HG03108 (cell line): Measurements from ENCODE around the gene MED14.
A peak's percentile ranks its signal among the peaks of the same experiment; 100 is the strongest.
"Not testable (repeated sequence)": the region's sequence is repeated elsewhere in the genome, so short reads cannot be mapped to it uniquely, and the experiment has no call there.

Experiments
- ATAC-seq: cut with Tn5 transposase; IDR thresholded peaks from one replicate; pipeline ENCODE4 v1.9.1; 2021; ENCODE audit warnings: moderate library complexity; ENCODE audit not compliant: unreplicated experiment

MED14 gene

DNA sequence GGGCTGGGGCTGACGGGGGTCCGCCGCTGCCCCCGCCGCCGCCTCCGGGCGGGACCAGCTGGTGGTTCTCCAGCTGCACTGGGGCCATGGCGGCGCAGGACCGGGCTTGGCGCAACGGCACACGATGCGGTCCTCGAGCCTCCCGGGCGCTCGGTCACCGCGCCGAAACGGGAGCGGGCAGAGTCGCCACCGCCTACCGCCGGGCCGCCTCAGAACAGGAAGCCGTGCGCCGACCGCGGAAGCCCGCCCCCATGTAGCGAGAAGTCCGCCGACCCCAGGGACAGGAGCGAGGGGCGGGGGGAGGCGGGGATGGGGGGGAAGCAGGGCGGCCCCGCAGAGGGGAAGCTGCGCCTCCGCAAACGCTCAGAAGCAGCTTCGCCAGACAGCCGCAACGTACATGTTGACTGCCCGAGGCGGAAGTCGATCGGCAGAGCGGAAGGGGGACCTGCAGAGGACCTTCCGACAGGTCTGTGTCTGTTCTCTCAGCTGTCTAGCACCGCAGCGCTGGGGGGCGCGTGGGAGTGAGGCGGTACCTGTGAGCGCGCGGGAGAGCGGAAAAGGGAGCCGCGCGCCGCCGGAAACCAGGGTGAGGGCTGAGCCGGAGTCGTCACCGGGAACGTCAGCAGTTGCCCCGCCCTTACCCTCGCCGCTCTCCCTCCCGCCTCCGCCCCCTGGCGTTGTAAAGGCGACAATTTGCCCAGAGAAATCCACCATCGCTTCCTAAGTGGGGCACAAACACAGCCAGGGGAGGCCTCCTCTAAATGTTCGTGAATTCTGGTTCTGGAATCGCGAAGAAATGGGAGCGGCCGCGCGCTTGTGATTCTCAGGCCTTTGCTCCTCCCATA is at the start of gene MED14:
MED14 (minus strand) TSS at position 218 of the 845 bp plus-strand sequence; CDS start at position 88, 130 bp downstream.
- ATAC-seq: peak; percentile 83

DNA sequence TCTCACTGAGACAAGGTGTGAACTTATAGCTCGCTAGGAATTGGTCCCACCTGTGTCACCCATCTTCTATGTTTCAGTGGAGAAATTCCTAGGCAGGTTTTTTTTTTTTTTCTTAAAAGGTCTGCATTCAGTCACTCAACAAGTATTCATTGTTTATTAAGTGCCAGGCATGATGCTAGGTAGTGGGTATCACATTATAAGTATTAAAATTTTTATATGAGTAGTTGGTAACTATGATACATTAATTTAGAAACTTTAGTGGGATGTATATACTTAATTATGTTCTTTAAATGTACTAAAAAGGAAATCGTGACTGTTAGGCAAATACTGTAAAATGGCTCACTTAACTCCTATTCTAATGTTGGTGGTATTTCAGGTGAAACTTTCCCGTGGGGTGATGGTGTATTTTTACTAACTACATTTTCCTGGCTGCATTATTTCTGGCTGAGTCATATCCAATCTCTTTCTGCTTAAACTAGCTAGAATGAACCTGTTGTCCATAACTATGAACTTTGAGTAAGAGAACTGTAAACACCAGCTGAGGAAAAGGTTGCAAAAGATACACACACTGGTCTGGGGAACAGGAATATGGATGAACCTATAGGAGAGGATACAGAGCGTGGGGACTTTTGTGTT is 49.3 kb upstream of the MED14 start:
- no peak for ATAC-seq

DNA sequence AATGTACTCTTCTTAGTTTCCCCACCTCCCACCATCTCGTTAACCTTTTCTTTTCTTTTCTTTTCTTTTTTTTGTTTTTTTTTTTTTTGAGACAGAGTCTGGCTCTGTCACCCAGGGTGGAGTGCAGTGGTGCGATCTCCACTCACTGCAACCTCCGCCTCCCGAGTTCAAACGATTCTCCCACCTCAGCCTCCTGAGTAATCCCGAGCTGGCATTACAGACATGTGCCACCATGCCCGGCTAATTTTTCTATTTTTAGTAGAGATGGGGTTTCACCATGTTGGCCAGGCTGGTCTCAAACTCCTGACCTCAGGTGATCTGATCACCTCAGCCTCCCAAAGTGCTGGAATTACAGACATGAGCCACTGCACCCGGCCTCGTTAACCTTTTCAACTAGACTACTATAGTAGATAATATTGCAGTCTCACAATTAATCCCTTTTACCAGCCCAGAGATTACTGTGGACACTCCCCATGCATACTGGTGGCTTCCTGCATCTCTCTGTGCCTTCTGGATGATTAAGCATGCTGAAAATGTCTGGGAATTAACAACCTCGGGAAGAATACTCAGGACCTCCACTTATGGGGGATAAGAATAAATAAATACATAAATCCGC is 47.4 kb upstream of the MED14 start:
- ATAC-seq: not testable (repeated sequence)

DNA sequence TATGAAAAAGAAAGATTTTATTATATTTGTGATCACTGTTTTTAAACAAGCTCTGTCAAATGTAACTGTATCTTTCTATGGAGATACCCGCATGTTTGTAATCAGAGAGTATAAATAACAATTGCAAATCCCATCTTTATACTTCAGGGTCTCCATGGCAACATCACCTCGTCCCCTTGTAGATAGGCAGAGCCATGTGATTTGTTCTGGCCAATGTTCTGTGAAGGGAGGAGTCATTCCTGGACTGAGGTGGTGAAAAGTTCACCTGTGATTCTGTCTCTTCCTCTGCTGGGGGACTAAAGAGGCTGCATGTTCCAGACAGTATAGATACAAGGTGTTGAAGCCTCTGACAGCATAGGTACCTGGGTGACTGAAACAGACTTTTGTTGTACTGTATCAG is 45.6 kb upstream of the MED14 start:
- ATAC-seq: no peak

DNA sequence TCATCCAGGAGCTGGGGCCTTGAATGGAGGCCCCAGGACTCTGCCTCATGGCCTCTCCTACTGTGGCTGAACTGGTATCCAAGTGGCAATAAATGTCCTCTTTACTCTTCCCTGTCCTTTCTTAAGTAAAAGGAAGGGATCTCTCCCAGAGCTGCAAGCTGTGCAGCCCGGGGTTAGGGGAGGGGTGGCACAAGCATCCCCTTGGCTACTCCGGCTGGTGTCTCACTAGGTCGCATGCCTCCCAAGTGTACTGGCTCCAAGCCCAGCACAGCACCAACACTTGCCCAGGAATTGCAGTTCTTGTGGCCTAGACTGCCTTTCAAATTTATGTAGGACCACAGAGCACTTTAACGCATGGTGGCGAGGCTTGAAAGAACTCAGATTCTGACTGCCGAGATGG is 44.7 kb upstream of the MED14 start:
- ATAC-seq: no peak

DNA sequence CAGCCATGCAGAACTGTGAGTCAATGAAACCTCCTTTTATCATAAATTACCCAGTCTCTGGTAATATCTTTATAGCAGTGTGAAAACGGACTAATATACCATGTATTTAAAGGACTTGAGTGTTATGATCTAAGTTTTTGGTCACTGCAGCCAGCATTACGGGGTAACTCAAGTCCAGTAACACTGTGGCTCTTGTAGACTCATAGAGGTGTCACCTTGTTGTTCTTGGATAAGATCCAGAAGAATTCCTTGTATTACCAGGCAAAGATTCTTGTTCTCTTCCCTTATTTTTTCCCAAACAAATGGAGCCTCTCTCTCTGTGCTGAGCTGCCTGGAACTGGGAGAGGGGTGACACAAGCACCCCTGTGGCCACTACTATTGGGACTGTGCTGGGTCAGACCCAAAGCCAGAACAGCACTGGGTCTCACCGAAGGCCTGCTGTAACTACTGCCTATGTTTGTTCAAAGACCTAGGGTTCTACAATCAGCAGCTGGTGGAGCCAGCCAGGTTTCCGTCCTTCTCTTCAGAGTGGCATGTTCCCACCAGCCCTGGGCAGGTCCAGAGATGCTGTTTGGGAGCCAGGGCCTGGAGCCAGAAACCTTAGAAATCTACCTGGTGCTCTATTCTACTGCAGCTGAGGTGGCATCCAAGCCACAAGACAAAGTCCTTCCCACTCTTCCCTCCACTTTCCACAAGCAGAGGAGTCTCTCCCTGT is 43.7 kb upstream of the MED14 start:
- ATAC-seq: no peak

DNA sequence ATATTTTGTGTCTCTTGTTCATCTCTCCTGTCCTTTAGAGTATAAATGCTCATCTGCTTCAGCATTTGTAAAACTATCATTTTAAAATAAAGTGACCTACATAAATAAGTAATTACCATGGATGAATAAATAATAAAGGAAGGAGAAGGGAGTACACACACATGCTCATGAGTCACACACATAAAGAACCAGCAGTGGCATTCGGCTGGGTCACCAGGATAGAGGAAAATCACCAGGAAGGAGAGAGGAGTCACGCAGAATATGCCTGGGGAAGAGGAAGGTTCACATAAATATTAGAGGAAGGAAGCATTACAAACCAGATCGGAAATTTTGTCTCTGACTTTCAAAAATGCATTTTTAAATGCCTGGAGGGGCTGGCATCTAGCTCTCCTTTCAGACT is 38.5 kb upstream of the MED14 start:
- ATAC-seq: no peak

DNA sequence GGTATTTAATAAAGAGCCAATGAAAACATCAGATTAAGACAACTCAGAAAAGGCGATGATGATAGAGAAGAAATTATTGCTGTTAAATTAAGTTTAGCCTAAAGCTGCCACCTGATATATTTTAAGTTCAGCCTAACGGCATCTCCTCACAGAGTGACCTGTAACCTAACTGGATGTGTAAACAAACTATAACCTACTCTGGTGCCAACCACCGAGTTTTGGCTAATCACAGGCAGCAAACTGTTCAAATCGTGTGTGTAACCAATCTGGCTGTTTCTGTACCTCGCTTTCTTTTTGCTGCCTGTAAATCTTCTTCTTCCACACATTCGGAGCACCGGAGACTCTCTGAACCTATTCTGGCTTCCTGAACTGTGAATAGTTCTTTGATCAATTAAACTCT is 37.8 kb upstream of the MED14 start:
- no peak for ATAC-seq

DNA sequence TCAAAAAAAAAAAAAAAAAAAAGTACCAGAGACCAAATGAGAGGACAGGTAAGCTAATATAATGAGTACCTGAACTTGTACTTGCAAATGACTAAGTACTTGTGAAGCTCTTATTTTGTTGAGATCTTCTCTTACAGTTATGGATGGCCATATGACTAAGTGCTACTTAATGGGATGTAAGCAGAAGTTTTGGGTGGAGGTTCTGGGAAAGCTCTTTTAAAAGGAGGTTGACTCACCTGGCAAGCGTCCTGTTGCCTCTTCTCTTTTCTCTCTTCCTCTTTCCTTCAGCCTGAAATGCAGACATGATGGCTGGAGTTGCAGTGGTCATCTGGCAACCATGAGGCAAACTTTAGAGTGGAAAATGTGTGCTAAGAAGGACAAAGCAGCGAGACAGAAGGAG is 36.9 kb upstream of the MED14 start:
- no peak for ATAC-seq

DNA sequence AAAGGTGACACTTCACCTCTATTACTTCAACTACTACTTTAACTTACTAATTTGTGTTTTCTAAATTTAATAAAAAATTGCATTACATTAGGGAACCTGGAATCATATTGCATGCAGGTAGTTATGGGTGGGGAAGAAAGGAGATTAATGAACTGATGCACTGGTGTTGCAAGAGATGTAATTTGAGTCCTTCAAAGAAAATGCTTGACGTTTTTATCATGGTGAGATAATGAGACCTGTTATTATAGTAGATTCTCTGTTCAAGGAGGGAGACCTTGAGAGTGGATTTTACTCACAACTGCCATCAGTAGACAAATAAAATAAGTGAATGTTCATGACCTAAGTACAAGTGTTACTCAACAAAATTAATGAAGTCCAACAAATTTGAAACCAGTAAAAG is 26.4 kb upstream of the MED14 start:
- ATAC-seq: no peak

DNA sequence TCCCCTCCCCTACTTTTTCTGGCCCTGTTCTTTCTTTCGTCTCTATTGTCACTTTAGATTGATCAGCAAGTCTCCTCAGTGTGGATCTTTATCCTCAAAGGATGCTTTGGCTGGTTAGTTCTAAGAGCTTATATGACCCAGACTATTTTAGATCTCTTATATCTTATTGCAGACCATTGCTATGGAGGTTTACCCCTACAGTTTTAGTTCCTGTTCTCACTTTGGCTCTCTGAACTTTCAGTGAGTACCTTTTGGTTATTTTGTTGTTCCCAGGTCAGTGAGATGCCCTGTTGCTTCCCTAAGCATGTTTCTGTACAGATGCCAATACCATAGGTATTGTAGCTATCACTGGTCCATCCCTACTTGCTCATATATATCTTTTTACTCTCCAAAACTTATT is 24.0 kb upstream of the MED14 start:
- ATAC-seq: no peak

DNA sequence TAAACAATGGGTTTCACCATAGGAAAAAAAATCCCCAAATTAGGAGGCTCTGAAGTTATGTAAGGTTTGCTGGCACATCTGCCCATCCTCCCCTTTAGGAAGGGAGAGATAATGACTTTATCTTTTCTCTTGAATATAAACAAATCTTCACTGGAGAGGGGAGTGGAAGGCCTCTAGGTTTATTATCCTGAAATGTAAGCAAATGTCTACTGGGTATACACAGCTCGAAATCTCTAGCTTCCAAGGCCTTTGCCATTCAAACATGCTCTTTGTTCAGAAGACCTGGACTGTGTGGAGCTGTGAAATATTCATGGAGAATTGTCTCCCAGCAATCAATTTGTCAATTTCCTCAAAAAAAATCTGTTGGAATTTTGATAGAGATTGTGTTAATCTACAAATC is 21.7 kb upstream of the MED14 start:
- ATAC-seq: no peak

DNA sequence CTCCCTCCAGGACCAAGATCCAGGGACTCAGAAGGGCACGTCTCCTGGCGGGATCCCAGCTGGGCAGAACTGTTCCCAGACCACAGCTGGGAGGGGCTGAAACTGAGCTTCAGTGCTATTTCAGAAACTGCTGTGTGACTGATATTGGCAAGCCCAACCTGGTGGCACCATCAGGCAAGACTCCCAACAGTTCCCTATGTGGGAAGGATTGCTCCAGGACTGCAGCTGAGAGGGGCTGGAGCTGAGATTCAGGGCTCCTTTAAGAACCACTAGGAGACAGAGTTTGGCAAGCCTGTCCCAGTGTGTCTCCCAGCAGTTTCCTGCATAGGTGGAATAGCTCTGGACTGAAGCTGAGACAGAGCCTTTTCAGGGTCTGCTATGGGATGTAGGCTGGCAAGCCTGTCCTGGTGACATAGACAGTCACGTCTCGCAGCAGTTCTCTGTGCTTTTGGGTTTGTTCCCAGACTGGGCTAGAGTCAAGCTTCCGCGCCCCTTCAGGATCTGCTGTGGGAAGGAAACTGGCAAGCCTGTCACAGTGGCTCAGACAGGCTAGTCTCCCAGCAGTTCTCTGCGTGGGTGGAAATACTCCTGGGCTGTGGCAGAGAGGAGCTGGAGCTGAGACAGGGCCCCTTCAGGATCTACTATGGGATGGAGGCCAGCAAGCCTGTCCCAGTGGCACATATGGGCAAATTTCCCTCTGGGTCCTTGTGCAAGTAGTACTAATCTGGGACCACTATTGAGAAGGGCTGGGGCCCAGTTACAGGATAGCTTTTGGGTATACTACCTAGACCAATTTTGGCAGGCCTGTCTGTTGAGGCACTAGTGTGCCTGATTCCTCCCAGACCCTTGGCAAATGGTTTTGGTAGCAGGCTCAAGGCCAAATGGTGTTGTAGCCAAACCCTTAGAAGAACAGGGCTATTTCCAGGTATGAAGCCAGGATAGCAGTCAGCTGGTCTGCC is 20.2 kb upstream of the MED14 start:
- no peak for ATAC-seq

DNA sequence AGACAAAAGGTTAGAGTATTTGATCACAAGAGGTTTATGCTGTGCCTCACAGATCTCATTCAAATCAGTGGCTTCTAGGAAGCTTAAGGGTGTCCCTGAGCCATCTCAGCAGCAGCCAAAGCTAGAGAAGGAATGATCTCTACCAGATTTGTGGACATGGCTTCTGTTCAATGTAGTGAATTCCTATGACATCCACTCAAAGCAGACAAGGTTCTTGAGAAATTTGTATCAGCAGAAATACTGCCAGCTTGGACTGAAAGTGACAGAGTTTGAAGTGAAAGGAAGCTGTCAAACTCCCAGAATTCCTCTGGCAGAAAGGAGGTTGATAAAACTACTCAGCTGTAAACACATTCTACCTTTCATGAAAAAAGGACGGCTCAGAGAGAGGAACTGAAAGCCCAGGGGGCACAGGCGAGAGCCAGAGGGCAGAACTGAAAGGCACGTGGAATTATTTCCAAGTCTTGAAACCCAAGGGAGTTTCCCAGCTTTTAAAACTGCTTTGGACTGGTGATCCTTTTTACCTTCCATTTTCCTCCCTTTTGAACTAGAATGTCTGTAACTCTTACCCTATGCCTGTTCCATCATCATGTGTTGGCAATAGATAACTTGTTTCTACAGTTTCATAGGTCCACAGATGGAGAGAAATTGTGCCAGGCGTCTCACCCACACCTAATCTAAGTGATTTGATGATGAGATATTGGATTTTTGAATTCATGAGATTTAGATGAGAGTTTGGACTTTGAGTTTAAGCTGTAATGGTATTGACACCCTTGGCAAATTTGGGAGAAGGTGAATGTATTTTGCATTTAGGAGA is 14.5 kb upstream of the MED14 start:
- peak; percentile 73 for ATAC-seq

DNA sequence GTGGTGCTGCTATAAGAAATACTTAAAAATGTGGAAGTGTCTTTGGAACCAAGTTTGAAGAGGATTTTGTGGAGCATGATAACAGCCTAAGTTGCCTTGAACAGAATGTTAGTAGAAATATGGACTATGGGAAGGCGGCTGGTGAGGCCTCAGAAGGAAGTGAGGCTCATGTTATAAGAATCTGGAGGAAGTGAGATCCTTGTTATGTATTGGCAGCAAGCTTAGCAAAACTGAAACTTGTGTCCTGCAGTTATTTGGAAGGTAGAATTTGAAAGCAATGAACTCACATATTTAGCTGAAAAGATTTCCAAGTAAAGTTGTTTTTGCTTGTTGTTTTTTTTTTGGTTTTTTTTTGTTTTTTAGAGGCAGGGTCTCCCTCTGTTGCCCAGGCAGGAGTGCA is 13.6 kb upstream of the MED14 start:
- no peak for ATAC-seq

DNA sequence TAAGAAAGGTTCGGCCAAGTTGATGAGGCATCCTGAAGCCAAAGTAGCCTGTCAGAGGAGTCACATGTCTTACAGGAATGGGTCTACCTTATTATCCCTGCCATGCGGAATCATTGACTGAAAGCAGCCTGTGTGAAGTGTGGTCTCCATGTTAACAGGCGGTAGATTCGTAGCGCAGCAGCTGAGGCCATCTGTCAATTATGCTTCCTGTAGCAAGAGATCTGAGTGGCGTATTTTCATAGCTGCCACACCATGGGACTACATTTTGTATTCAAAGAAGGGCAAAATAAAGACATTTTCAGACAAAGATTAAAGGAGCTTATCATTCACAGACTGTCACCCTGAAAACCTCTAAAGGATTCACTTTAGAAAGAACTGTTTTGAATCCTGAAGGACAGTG is 11.2 kb upstream of the MED14 start:
- no peak for ATAC-seq

DNA sequence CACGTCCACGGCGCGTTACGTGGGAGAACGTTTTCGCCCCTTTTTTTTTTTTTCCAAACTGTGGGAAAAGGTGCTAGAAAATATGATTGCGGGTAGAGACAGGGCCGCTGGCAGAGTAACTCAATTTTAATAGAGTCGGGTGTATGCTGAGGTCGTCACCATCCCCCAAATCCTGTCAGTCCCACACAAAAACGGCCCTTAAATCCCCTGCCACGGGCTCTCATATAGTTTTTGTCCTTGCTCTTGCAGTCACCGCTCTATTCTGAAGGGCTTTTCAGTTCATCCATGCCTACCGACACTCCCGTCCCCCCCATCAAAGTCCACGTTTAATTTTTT is 796 bp upstream of the MED14 start:
- ATAC-seq: no peak

DNA sequence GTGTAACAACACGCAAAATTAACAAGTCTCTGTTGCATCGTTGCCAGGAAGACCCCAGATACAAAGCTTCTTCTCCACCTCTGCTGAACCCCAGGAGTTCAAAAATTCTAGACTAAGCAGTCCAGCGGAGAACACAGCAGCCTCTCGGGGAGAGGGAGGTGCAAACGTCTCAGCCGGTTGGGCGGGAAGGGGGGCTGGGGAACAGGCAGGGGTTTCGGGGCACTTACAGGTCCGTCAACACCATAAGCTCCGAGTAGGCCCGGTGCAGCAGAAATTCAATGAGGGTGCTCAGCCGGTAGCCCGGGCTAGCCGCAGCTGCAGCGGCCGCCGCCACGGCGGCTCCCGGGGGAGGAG is 394 bp downstream of the MED14 start:
- ATAC-seq: no peak

DNA sequence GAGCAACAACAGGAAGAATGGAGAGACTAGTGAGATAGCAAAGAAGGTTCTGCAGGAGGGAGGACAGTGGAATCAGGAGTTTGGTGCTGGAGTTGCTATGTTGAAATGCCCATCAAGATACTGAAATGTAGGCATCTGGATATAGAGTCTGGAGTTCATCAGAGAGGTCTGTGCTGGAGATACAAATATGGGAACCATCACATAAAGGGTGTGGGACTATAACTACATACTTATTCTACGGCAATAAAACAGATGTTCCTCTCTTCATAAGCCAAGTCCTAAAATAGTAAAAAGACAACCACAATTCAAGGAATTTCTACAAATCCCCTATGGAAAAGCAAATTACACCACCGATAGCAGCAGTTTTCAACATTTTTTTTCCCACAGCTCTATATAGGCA is 1.6 kb downstream of the MED14 start:
- ATAC-seq: no peak

DNA sequence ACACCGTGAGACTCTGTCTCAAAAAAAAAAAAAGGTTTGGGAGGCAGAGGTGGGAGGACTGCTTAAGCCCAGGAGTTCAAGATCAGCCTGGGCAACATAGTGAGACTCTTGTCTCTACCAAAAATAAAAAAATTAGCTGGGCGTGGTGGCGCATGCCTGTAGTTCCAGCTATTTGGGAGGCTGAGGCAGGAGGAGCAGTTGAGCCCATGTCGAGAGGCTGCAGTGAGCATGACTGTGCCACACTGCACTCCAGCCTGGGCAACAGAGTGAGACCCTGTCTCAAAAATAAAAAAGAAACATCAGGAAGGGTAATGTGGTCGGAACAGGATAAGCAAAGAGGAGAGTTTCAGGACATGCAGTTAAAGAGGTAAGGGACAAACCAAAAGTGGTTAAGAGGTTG is 2.8 kb downstream of the MED14 start:
- ATAC-seq: not testable (repeated sequence)
